Right atrium auricular region (tissue), 2 donors: ENCODE data around the gene TENM3. TPM values are rescaled to one million over a fixed set of nuclear protein-coding genes. Genes with fewer than 3 reads are reported as not detected.
"Not testable (repeated sequence)": the region's sequence is repeated elsewhere in the genome, so short reads cannot be mapped to it uniquely, and the experiment has no call there.

ENCODE experiments used
- DNase-seq: peaks from one replicate; pipeline ENCODE4 v3.0.0-alpha.2; 2019; ENCODE audit warnings: low spot score
- H3K27ac ChIP-seq, 2 donors: fragments of 200-600 bp; sonication (generic); 1 replicate in 1 of 2; 2 replicates in 1 of 2; pipeline ENCODE4 v1.5.1; 2016 to 2019
- H3K27me3 ChIP-seq, 2 donors: fragments of 200-600 bp; sonication (generic); one replicate each; pipeline versions ENCODE4 v1.5.1 to v1.6.0; 2017 to 2019
- H3K36me3 ChIP-seq: fragments of 200-600 bp; sonication (generic); one replicate; pipeline ENCODE4 v1.5.1; 2016
- H3K4me1 ChIP-seq, 2 donors: fragments of 200-600 bp; sonication (generic); one replicate each; pipeline versions ENCODE4 v1.5.1 to v1.6.0; 2017 to 2019
- H3K4me3 ChIP-seq, 2 donors: fragments of 200-600 bp; sonication (generic); 1 replicate in 1 of 2; 2 replicates in 1 of 2; pipeline ENCODE4 v1.5.1; 2017 to 2019; ENCODE audit warnings: mild to moderate bottlenecking in 1 of 2, moderate library complexity in 1 of 2
- H3K9me3 ChIP-seq, 2 donors: fragments of 200-600 bp; sonication (generic); one replicate each; pipeline ENCODE4 v1.5.1; 2019
- total RNA-seq, 2 donors: library from RNA; depleted of rRNA; stranded (reverse); fragments of >200 nt; gene quantifications; one replicate each; pipeline ENCODE4 v1.1.0, GENCODE V29; 2016
- TF ChIP-seq, protein P1 (sequence below), 2 donors: fragments of 200-600 bp; sonication (generic); IDR thresholded peaks; one replicate each; pipeline ENCODE4 v1.5.1; 2019; ENCODE audit warnings: antibody characterized with exemption in 2 of 2

The TENM3 gene
- total RNA-seq, 2 donors from 2014 or later, result 10.7 to 15.9 TPM

GRCh38 chr4:182369211-182369610, 126.0 kb downstream of the TENM3 start:
- Histone ChIP-seq H3K36me3 (no peaks in the 10 kb centered on the region), H3K27me3 (no peaks in the 10 kb centered on the region), H3K27ac (no peak overlapping the region), H3K4me3 (no peak overlapping the region), H3K4me1 (no peaks in the 10 kb centered on the region), H3K9me3 (no peaks in the 10 kb centered on the region)
- DNase-seq, result no peak
- TF ChIP-seq, protein P1, sequence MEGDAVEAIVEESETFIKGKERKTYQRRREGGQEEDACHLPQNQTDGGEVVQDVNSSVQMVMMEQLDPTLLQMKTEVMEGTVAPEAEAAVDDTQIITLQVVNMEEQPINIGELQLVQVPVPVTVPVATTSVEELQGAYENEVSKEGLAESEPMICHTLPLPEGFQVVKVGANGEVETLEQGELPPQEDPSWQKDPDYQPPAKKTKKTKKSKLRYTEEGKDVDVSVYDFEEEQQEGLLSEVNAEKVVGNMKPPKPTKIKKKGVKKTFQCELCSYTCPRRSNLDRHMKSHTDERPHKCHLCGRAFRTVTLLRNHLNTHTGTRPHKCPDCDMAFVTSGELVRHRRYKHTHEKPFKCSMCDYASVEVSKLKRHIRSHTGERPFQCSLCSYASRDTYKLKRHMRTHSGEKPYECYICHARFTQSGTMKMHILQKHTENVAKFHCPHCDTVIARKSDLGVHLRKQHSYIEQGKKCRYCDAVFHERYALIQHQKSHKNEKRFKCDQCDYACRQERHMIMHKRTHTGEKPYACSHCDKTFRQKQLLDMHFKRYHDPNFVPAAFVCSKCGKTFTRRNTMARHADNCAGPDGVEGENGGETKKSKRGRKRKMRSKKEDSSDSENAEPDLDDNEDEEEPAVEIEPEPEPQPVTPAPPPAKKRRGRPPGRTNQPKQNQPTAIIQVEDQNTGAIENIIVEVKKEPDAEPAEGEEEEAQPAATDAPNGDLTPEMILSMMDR (IDR thresholded peaks at IDR 0.05), result no peak

- no peak for DNase-seq
- Histone ChIP-seq H3K4me3 (no peak overlapping the region), H3K36me3 (no peaks in the 10 kb centered on the region), H3K9me3 (no peaks in the 10 kb centered on the region), H3K27me3 (no peaks in the 10 kb centered on the region), H3K4me1 (no peaks in the 10 kb centered on the region), H3K27ac (no peak overlapping the region)
- TF ChIP-seq, protein P1 (IDR thresholded peaks at IDR 0.05), result no peak
These were observed 127.3 kb downstream of the TENM3 start for GRCh38 chr4:182370491-182370890.

- DNase-seq, result no peak
- no peak overlapping the region for H3K27ac ChIP-seq
- TF ChIP-seq, protein P1 (IDR thresholded peaks at IDR 0.05), result no peak
These were observed 137.6 kb downstream of the TENM3 start for GRCh38 chr4:182380771-182381181.

DNA sequence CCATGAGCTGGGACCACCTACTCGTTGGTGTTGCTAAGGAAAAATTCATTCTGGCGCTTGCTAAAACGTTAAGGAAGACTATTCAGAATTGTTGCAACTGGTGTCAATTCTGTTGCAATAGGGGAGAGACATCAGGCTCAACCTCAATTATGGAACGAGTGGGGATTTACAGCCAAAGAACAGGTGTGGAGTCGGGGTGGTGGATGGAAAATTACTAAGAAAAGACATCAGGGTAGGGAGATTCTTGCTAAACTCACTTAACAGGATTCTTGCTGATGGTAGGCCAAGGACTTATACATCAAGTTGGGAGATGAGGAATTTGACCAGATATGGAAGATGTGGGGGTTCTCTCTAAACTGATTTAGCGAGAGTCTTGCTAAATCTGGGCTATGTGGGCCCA, 139.7 kb downstream of the TENM3 start:
- TF ChIP-seq, protein P1 (IDR thresholded peaks at IDR 0.05), result no peak
- Histone ChIP-seq H3K9me3 (no peaks in the 10 kb centered on the region), H3K4me3 (no peak overlapping the region), H3K36me3 (no peaks in the 10 kb centered on the region), H3K27ac (no peak overlapping the region), H3K4me1 (no peaks in the 10 kb centered on the region), H3K27me3 (no peaks in the 10 kb centered on the region)
- no peak for DNase-seq

More at GRCh38 chr4:182380771-182381181, 137.6 kb downstream of the TENM3 start:
- Histone ChIP-seq H3K36me3 (no peaks in the 10 kb centered on the region), H3K9me3 (no peaks in the 10 kb centered on the region), H3K4me1 (no peaks in the 10 kb centered on the region), H3K4me3 (no peak overlapping the region), H3K27me3 (no peaks in the 10 kb centered on the region)

DNA sequence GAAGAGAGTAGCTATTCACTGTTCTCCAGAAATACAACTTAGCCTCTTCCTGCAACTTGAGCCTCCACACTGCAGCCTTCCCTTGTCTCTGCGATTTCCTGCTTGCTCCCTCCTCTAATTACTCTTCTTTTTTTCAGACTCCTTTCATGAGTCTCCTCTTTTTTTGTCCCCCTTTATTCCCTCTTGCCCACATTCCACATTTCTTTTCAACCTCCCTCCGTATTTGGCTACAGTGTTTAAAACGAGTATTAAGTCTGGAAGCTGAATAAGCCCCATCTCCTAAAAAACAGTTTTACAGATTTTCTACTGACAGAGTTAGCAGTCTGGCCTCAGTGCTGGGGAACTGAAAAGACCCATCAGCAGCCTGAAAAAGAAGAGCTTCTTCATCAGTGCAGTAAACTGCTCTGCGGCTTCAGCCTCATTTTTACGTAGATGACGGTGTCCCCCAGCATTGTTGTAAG, 141.5 kb downstream of the TENM3 start:
- Histone ChIP-seq H3K36me3 (no peaks in the 10 kb centered on the region), H3K27ac (no peak overlapping the region), H3K4me3 (no peak overlapping the region), H3K4me1 (no peaks in the 10 kb centered on the region), H3K9me3 (no peaks in the 10 kb centered on the region), H3K27me3 (no peaks in the 10 kb centered on the region)
- DNase-seq, result no peak
- TF ChIP-seq, protein P1 (IDR thresholded peaks at IDR 0.05), result no peak

DNA sequence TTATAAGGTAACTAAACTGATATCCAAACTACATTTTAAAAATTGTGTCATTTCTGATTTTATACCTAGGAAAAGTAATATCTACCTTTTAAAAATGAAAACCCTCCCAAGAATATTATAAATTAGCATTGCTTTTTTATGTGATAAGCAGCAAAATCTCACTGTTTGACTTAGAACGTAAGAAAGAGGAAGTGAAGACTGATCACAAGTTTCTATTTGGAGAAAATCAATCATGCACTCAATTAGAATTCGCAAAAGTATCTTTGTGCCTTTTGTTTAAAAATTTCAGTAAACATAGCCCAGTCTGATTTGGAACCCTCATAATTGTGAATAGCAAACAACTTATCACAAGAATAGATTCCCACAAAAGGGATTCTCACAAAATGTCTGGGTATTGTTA, 142.7 kb downstream of the TENM3 start:
- Histone ChIP-seq H3K4me1 (no peaks in the 10 kb centered on the region), H3K27me3 (no peaks in the 10 kb centered on the region), H3K9me3 (no peaks in the 10 kb centered on the region), H3K27ac (no peak overlapping the region), H3K36me3 (no peaks in the 10 kb centered on the region), H3K4me3 (no peak overlapping the region)
- DNase-seq, result no peak
- TF ChIP-seq, protein P1 (IDR thresholded peaks at IDR 0.05), result no peak

DNA sequence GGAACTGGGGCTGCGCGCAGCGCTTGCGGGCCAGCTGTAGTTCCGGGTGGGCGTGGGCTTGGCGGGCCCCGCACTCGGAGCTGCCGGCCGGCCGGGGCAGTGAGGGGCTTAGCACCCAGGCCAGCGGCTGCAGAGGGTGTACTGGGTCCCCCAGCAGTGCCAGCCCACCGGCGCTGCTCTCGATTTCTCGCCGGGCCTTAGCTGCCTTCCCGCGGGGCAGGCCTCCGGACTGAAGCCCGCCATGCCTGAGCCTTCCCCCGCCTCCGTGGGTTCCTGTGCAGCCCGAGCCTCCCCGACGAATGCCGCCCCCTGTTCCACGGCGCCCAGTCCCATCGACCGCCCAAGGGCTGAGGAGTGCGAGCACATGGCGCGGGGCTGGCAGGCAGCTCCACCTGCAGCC, 143.4 kb downstream of the TENM3 start:
- DNase-seq, H3K27me3 ChIP-seq, H3K27ac ChIP-seq, H3K36me3 ChIP-seq, H3K4me3 ChIP-seq, H3K4me1 ChIP-seq, H3K9me3 ChIP-seq: not testable (repeated sequence)
